Measurements from ENCODE around the gene GSTCD. TPM values are rescaled to one million over a fixed set of nuclear protein-coding genes. Genes with fewer than 3 reads are reported as not detected.
"Not testable (repeated sequence)": the region's sequence is repeated elsewhere in the genome, so short reads cannot be mapped to it uniquely, and the experiment has no call there.

GSTCD gene
- total RNA-seq, 1 donor from 2014 or later, result 13.9 TPM

GRCh38 chr4:105837037-105837436 is 128.5 kb downstream of the GSTCD start:
- TF ChIP-seq CTCF (IDR thresholded peaks at IDR 0.05; ENCODE audit: partially characterized antibody, unreplicated experiment), result no peak
- Mint-ChIP-seq H3K27me3 (ENCODE audit: unreplicated experiment) (no peaks in the 10 kb centered on the region), H3K4me3 (ENCODE audit: unreplicated experiment) (no peak overlapping the region), H3K9me3 (ENCODE audit: unreplicated experiment) (no peaks in the 10 kb centered on the region), H3K4me1 (ENCODE audit: low read depth, unreplicated experiment) (no peaks in the 10 kb centered on the region), H3K36me3 (ENCODE audit: unreplicated experiment) (peaks cover 7% of the 10 kb centered on the region), H3K27ac (ENCODE audit: unreplicated experiment) (no peak overlapping the region)
- DNase-seq, result no peak

- Mint-ChIP-seq H3K4me1 (ENCODE audit: low read depth, unreplicated experiment) (no peaks in the 10 kb centered on the region), H3K27me3 (ENCODE audit: unreplicated experiment) (no peaks in the 10 kb centered on the region), H3K4me3 (ENCODE audit: unreplicated experiment) (no peak overlapping the region), H3K36me3 (ENCODE audit: unreplicated experiment) (peaks cover 7% of the 10 kb centered on the region), H3K9me3 (ENCODE audit: unreplicated experiment) (no peaks in the 10 kb centered on the region), H3K27ac (ENCODE audit: unreplicated experiment) (no peak overlapping the region)
- no peak for DNase-seq
- no peak for TF ChIP-seq CTCF (IDR thresholded peaks at IDR 0.05; ENCODE audit: partially characterized antibody, unreplicated experiment)
Observed at GRCh38 chr4:105838082-105838481, 129.5 kb downstream of the GSTCD start.

- Mint-ChIP-seq H3K27ac (ENCODE audit: unreplicated experiment) (no peak overlapping the region), H3K4me1 (ENCODE audit: low read depth, unreplicated experiment) (no peaks in the 10 kb centered on the region), H3K36me3 (ENCODE audit: unreplicated experiment) (peaks cover 6% of the 10 kb centered on the region), H3K27me3 (ENCODE audit: unreplicated experiment) (no peaks in the 10 kb centered on the region), H3K4me3 (ENCODE audit: unreplicated experiment) (no peak overlapping the region), H3K9me3 (ENCODE audit: unreplicated experiment) (no peaks in the 10 kb centered on the region)
- DNase-seq, result no peak
- no peak for TF ChIP-seq CTCF (IDR thresholded peaks at IDR 0.05; ENCODE audit: partially characterized antibody, unreplicated experiment)
Observed at GRCh38 chr4:105840426-105841174, 132.0 kb downstream of the GSTCD start.

GRCh38 chr4:105843941-105844340 is 135.4 kb downstream of the GSTCD start:
- Mint-ChIP-seq H3K27me3 (ENCODE audit: unreplicated experiment) (no peaks in the 10 kb centered on the region), H3K27ac (ENCODE audit: unreplicated experiment) (no peak overlapping the region), H3K36me3 (ENCODE audit: unreplicated experiment) (no peaks in the 10 kb centered on the region), H3K9me3 (ENCODE audit: unreplicated experiment) (no peaks in the 10 kb centered on the region), H3K4me1 (ENCODE audit: low read depth, unreplicated experiment) (no peaks in the 10 kb centered on the region), H3K4me3 (ENCODE audit: unreplicated experiment) (no peak overlapping the region)
- TF ChIP-seq CTCF (IDR thresholded peaks at IDR 0.05; ENCODE audit: partially characterized antibody, unreplicated experiment), result no peak
- DNase-seq, result no peak

- H3K27ac Mint-ChIP-seq (ENCODE audit: unreplicated experiment), result no peak overlapping the region
Observed at GRCh38 chr4:105845559-105845958, 137.0 kb downstream of the GSTCD start.

GRCh38 chr4:105848359-105848758 is 139.8 kb downstream of the GSTCD start:
- H3K4me3 Mint-ChIP-seq (ENCODE audit: unreplicated experiment); H3K4me1 Mint-ChIP-seq (ENCODE audit: low read depth, unreplicated experiment); H3K27me3 Mint-ChIP-seq (ENCODE audit: unreplicated experiment); H3K9me3 Mint-ChIP-seq (ENCODE audit: unreplicated experiment); DNase-seq; H3K27ac Mint-ChIP-seq (ENCODE audit: unreplicated experiment); H3K36me3 Mint-ChIP-seq (ENCODE audit: unreplicated experiment): not testable (repeated sequence)

More at GRCh38 chr4:105845559-105845958, 137.0 kb downstream of the GSTCD start:
- Mint-ChIP-seq H3K4me1 (ENCODE audit: low read depth, unreplicated experiment) (no peaks in the 10 kb centered on the region), H3K4me3 (ENCODE audit: unreplicated experiment) (no peak overlapping the region), H3K27me3 (ENCODE audit: unreplicated experiment) (no peaks in the 10 kb centered on the region), H3K36me3 (ENCODE audit: unreplicated experiment) (no peaks in the 10 kb centered on the region), H3K9me3 (ENCODE audit: unreplicated experiment) (no peaks in the 10 kb centered on the region)
- TF ChIP-seq CTCF (IDR thresholded peaks at IDR 0.05; ENCODE audit: partially characterized antibody, unreplicated experiment), result no peak
- no peak for DNase-seq
